Psoas muscle (tissue), 8 donors: Measurements from ENCODE around the gene OR10X1. TPM values are rescaled to one million over a fixed set of nuclear protein-coding genes. Genes with fewer than 3 reads are reported as not detected.

Source experiments
- ATAC-seq, 4 donors: fragments of 200-7000 bp; cut with Tn5 transposase; one replicate each; pipeline ENCODE4 v1.9.1; 2020; ENCODE audit warnings: moderate library complexity in 3 of 4, mild to moderate bottlenecking in 2 of 4
- DNase-seq, 2 donors: peaks; one replicate each; pipeline ENCODE4 v3.0.0-alpha.2; 2020
- H3K27ac ChIP-seq: fragments of 200-600 bp; one replicate; pipeline ENCODE4 v1.8.0; 2022
- H3K27me3 ChIP-seq, 3 donors: fragments of 200-600 bp in 1 of 3; one replicate each; pipeline versions ENCODE4 v1.6.1 to v1.8.0; 2013 to 2022; ENCODE audit warnings: low read length in 2 of 3, mild to moderate bottlenecking in 2 of 3, moderate library complexity in 1 of 3; ENCODE audit not compliant: insufficient read depth in 3 of 3
- H3K36me3 ChIP-seq, 2 donors: fragments of 200-600 bp in 1 of 2; one replicate each; pipeline versions ENCODE4 v1.6.1 to v1.8.0; 2013 to 2022; ENCODE audit warnings: low read depth in 1 of 2, mild to moderate bottlenecking in 1 of 2, moderate library complexity in 1 of 2; ENCODE audit not compliant: insufficient read depth in 1 of 2
- H3K4me1 ChIP-seq: fragments of 200-600 bp; one replicate; pipeline ENCODE4 v1.8.0; 2022
- H3K4me3 ChIP-seq: fragments of 200-600 bp; one replicate; pipeline ENCODE4 v1.8.0; 2022; ENCODE audit warnings: mild to moderate bottlenecking
- H3K9me3 ChIP-seq: fragments of 200-600 bp; one replicate; pipeline ENCODE4 v1.8.0; 2022
- WGBS, 3 donors: extraction: QIAGEN DNeasy Blood & Tissue Kit; methylation state at CpG; one replicate each; pipeline versions ENCODE4 v1.1.6 to v1.1.7; 2013; 5-methylcytosine and 5-hydroxymethylcytosine counted together
- intact Hi-C, 2 donors: fragments of 100-400 bp; cut with DNase I; formaldehyde crosslinking; loops; one replicate each; pipeline versions ENCODE4 v1.11.0 to v1.14.2; 2022
- long read RNA-seq, 2 donors: library from polyadenylated mRNA; unstranded; transcript quantifications; one replicate each; pipeline ENCODE4 v2.0.0, GENCODE V29; 2021
- polyA plus RNA-seq, 3 donors: library from polyadenylated mRNA; stranded (reverse); fragments of 200-250 nt; gene quantifications; one replicate each; pipeline ENCODE4 v1.2.3, GENCODE V29; 2013
- total RNA-seq, 4 donors: library from RNA; stranded (reverse); fragmentation: NEBNext Ultra II Directional in 2 of 4; extraction: Animal tissue kit (Norgen Biotek cat#: 25700) in 2 of 4; gene quantifications; one replicate each; pipeline versions ENCODE4 v1.2.1 to v1.2.4, GENCODE V29; 2021 to 2023
- TF ChIP-seq, protein P1 (sequence below): fragments of 200-600 bp; IDR thresholded peaks from one replicate; pipeline ENCODE4 v1.8.0; 2022; ENCODE audit warnings: antibody characterized with exemption
- donor health status: healthy with polysubstance abuse.
- donor health status: DM: no; HTN: no; CAD: no; lungs with moderate emphysema.
- donor health status: Bipolar disorder and iron deficiency.
- donor health status: healthy.
- donor health status: DM: yes; HTN: yes; CAD: no.
- donor health status: DM: no; HTN: no; CAD: no.
- donor health status: DM: no; HTN: no; CAD: no.
- donor health status: DM: yes; HTN: yes; CAD: no.

OR10X1 gene
- not detected for total RNA-seq
- not detected for polyA plus RNA-seq
- long read RNA-seq, donor 1, result 0 reads
- long read RNA-seq, donor 2, result 0 reads

- TF ChIP-seq, protein P1, sequence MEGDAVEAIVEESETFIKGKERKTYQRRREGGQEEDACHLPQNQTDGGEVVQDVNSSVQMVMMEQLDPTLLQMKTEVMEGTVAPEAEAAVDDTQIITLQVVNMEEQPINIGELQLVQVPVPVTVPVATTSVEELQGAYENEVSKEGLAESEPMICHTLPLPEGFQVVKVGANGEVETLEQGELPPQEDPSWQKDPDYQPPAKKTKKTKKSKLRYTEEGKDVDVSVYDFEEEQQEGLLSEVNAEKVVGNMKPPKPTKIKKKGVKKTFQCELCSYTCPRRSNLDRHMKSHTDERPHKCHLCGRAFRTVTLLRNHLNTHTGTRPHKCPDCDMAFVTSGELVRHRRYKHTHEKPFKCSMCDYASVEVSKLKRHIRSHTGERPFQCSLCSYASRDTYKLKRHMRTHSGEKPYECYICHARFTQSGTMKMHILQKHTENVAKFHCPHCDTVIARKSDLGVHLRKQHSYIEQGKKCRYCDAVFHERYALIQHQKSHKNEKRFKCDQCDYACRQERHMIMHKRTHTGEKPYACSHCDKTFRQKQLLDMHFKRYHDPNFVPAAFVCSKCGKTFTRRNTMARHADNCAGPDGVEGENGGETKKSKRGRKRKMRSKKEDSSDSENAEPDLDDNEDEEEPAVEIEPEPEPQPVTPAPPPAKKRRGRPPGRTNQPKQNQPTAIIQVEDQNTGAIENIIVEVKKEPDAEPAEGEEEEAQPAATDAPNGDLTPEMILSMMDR, result no peak
- Histone ChIP-seq H3K27ac (no peak within 1 kb of the TSS), H3K9me3 (no peaks in the 10 kb centered on the region), H3K4me3 (no peak within 1 kb of the TSS), H3K4me1 (no peaks in the 10 kb centered on the region), H3K36me3 (no peaks in the 10 kb centered on the region), H3K27me3 (no peaks in the 10 kb centered on the region)
- no peak for DNase-seq
- no peak for ATAC-seq
- 63 to 84% (median 71%) methylated on average over 1 of the region's 1 CpG for WGBS, 3 donors
- intact Hi-C loops, result no loop called here
Measured at GRCh38 chr1:158579733-158580132, at the start of gene OR10X1. Gene OR10X1, minus strand, starts transcription at chr1:158579899. Its CDS starts 0 bp downstream, at chr1:158579899.

GRCh38 chr1:158613764-158614163, 34.1 kb upstream of the OR10X1 start:
- H3K27ac ChIP-seq, result no peak overlapping the region
- no peaks in the 10 kb centered on the region for H3K27me3 ChIP-seq
- intact Hi-C loops, result no loop called here
- DNase-seq, result no peak
- TF ChIP-seq, protein P1, result no peak
- H3K4me3 ChIP-seq, result no peak overlapping the region
- H3K9me3 ChIP-seq, result no peaks in the 10 kb centered on the region
- WGBS, 3 donors, result 75 to 86% (median 76%) methylated on average over 3 of the region's 3 CpGs
- no peaks in the 10 kb centered on the region for H3K4me1 ChIP-seq
- ATAC-seq, result no peak
- H3K36me3 ChIP-seq, result no peaks in the 10 kb centered on the region

- TF ChIP-seq, protein P1, result no peak
- WGBS, 3 donors, result 61 to 66% (median 66%) methylated on average over 3 of the region's 3 CpGs
Measured at GRCh38 chr1:158611916-158612315, 32.2 kb upstream of the OR10X1 start.

GRCh38 chr1:158607296-158607695, 27.6 kb upstream of the OR10X1 start:
- intact Hi-C loops, result no loop called here
- no peaks in the 10 kb centered on the region for H3K9me3 ChIP-seq
- ATAC-seq (no peak), DNase-seq (no peak)
- H3K27me3 ChIP-seq, result no peaks in the 10 kb centered on the region
- no peaks in the 10 kb centered on the region for H3K4me1 ChIP-seq
- H3K4me3 ChIP-seq, result no peak overlapping the region
- TF ChIP-seq, protein P1, result no peak
- H3K36me3 ChIP-seq, result no peaks in the 10 kb centered on the region
- H3K27ac ChIP-seq, result no peak overlapping the region
- WGBS, 3 donors, result 57 to 86% (median 66%) methylated on average over 1 of the region's 1 CpG

More at GRCh38 chr1:158611916-158612315, 32.2 kb upstream of the OR10X1 start:
- intact Hi-C loops, result no loop called here
- no peaks in the 10 kb centered on the region for H3K4me1 ChIP-seq
- no peaks in the 10 kb centered on the region for H3K9me3 ChIP-seq
- ATAC-seq (no peak), DNase-seq (no peak)
- no peak overlapping the region for H3K4me3 ChIP-seq
- no peaks in the 10 kb centered on the region for H3K27me3 ChIP-seq
- H3K27ac ChIP-seq, result no peak overlapping the region
- no peaks in the 10 kb centered on the region for H3K36me3 ChIP-seq

- no peak within 1 kb of the TSS for H3K4me3 ChIP-seq
- TF ChIP-seq, protein P1, result no peak
- no peaks in the 10 kb centered on the region for H3K4me1 ChIP-seq
- no peak within 1 kb of the TSS for H3K27ac ChIP-seq
- H3K36me3 ChIP-seq, result no peaks in the 10 kb centered on the region
- DNase-seq (no peak), ATAC-seq (no peak)
- H3K27me3 ChIP-seq, result no peaks in the 10 kb centered on the region
- H3K9me3 ChIP-seq, result no peaks in the 10 kb centered on the region
- 59 to 69% (median 62%) methylated on average over 1 of the region's 1 CpG for WGBS, 3 donors
- intact Hi-C loops, result no loop called here
Measured at GRCh38 chr1:158604968-158605367, 25.3 kb upstream of the OR10X1 start, which contains the start of gene OR10Z1. Gene OR10Z1, plus strand, starts transcription at chr1:158605268. Its CDS starts 1,171 bp downstream, at chr1:158606439.
